GDM1 (cell line): ENCODE measurements around the gene C1orf167.

ENCODE experiments used
- DNase-seq: peaks from one replicate; lab custom pipeline; 2025; lab: John Stamatoyannopoulos, UW

The C1orf167 gene

GRCh38 chr1:11784993-11785769 lies 23.2 kb downstream of the C1orf167 start:
- no peak for DNase-seq

GRCh38 chr1:11786168-11786567 lies 24.2 kb downstream of the C1orf167 start:
- DNase-seq, result no peak

- no peak for DNase-seq
Measured at GRCh38 chr1:11787251-11787803, 25.3 kb downstream of the C1orf167 start.

GRCh38 chr1:11787804-11788436 lies 25.9 kb downstream of the C1orf167 start:
- no peak for DNase-seq

GRCh38 chr1:11788549-11789053 lies 26.6 kb downstream of the C1orf167 start:
- DNase-seq, result no peak

GRCh38 chr1:11789126-11790067 lies 27.4 kb downstream of the C1orf167 start:
- DNase-seq, result no peak

GRCh38 chr1:11790101-11790879 lies 28.3 kb downstream of the C1orf167 start:
- no peak for DNase-seq

- DNase-seq, result no peak
Measured at GRCh38 chr1:11790880-11791715, 29.1 kb downstream of the C1orf167 start.

- DNase-seq, result no peak
Measured at GRCh38 chr1:11792106-11792505, 30.1 kb downstream of the C1orf167 start.

- DNase-seq, result no peak
Measured at GRCh38 chr1:11793819-11794218, 31.8 kb downstream of the C1orf167 start.

GRCh38 chr1:11794446-11795237 lies 32.6 kb downstream of the C1orf167 start:
- DNase-seq, result no peak

GRCh38 chr1:11795238-11795890 lies 33.4 kb downstream of the C1orf167 start:
- no peak for DNase-seq

GRCh38 chr1:11796036-11796828 lies 34.2 kb downstream of the C1orf167 start:
- DNase-seq, result no peak

GRCh38 chr1:11797525-11798216 lies 35.7 kb downstream of the C1orf167 start:
- no peak for DNase-seq

- no peak for DNase-seq
Measured at GRCh38 chr1:11799099-11799498, 37.1 kb downstream of the C1orf167 start.

GRCh38 chr1:11799896-11800295 lies 37.9 kb downstream of the C1orf167 start:
- no peak for DNase-seq

- DNase-seq, result no peak
Measured at GRCh38 chr1:11800391-11800755, 38.4 kb downstream of the C1orf167 start.
